HCT116 (cell line): ENCODE measurements around the gene LRRC7. TPM values are rescaled to one million over a fixed set of nuclear protein-coding genes. Genes with fewer than 3 reads are reported as not detected.

Source experiments
- ATAC-seq: fragments of 200-7000 bp; cut with Tn5 transposase; 2 replicates; pipeline ENCODE4 v1.9.1; 2020; ENCODE audit warnings: mild to moderate bottlenecking, moderate library complexity
- BruUV-seq: library from RNA; stranded (reverse); fragments of 400-500 nt; replicated peaks from 2 replicates; lab custom pipeline; 2021; lab: Mats Ljungman, UMichigan
- CTCF ChIA-PET: fragments of 300-600 bp; sonication (Branson Sonifier 250); formaldehyde crosslinking; loops from one replicate; lab custom pipeline; 2021; ENCODE audit warnings: antibody characterized with exemption; lab: Charles Lee
- POLR2A ChIA-PET: fragments of 300-600, 350-600 bp; sonication (Branson Sonifier 250); formaldehyde crosslinking; loops from one replicate; lab custom pipeline; 2021; ENCODE audit warnings: antibody characterized with exemption; lab: Charles Lee
- RAD21 ChIA-PET, 2 experiments: fragments of 300-600 bp; sonication (Branson Sonifier 250); formaldehyde crosslinking; loops; one replicate each; lab custom pipeline; 2023; ENCODE audit warnings: low total read pairs in 2 of 2; ENCODE audit not compliant: uncharacterized antibody in 2 of 2, unreplicated experiment in 2 of 2, low non-redundant PET in 1 of 2; lab: Charles Lee
- DNase-seq: peaks from one replicate; pipeline ENCODE4 v3.0.0-alpha.2; 2010; ENCODE audit warnings: low read depth, low spot score
- H2AFZ ChIP-seq: fragments of 200-600 bp; shearing (Covaris generic), sonication (generic); 2 replicates; pipeline ENCODE4 v1.6.1; 2017; ENCODE audit warnings: low read depth, mixed run types, mixed read lengths, antibody characterized with exemption, low read length; ENCODE audit not compliant: poor library complexity, severe bottlenecking
- H3K27ac ChIP-seq: 2 replicates; pipeline ENCODE4 v1.5.1; 2012; ENCODE audit warnings: low read depth, low read length
- H3K27me3 ChIP-seq: fragments of 200-600 bp; sonication (generic); 2 replicates; pipeline ENCODE4 v1.6.1; 2016; ENCODE audit warnings: mixed run types, low read length, mixed read lengths; ENCODE audit not compliant: insufficient read depth
- H3K36me3 ChIP-seq, 2 experiments: fragments of 200-500 bp in 1 of 2; fragments of 200-600 bp in 1 of 2; sonication (Bioruptor generic) in 1 of 2; sonication (generic) in 1 of 2; 2 replicates each; pipeline versions ENCODE4 v1.5.1 to v1.6.1; 2014 to 2016; ENCODE audit warnings: low read length in 2 of 2, inconsistent platforms in 1 of 2, mixed read lengths in 1 of 2, mixed run types in 1 of 2; ENCODE audit not compliant: insufficient read depth in 2 of 2, control insufficient read depth in 1 of 2
- H3K4me1 ChIP-seq, 2 experiments: fragments of 200-600 bp in 1 of 2; sonication (generic) in 1 of 2; 2 replicates each; pipeline versions ENCODE4 v1.5.1 to v1.6.1; 2012 to 2017; ENCODE audit warnings: low read length in 2 of 2, inconsistent platforms in 1 of 2, mild to moderate bottlenecking in 1 of 2, mixed read lengths in 1 of 2, mixed run types in 1 of 2, moderate library complexity in 1 of 2; ENCODE audit not compliant: insufficient read depth in 2 of 2, control insufficient read depth in 1 of 2
- H3K4me2 ChIP-seq: fragments of 200-600 bp; sonication (generic); 2 replicates; pipeline ENCODE4 v1.6.1; 2017; ENCODE audit warnings: mixed run types, low read length, mixed read lengths
- H3K4me3 ChIP-seq, 2 experiments: fragments of 200-600 bp in 1 of 2; sonication (generic) in 1 of 2; replicated peaks in 1 of 2; 2 replicates each; pipeline ENCODE4 v1.5.1; 2011 to 2016; ENCODE audit warnings: low read length in 2 of 2, control low read depth in 1 of 2, low read depth in 1 of 2, mild to moderate bottlenecking in 1 of 2, mixed read lengths in 1 of 2, mixed run types in 1 of 2
- H3K79me2 ChIP-seq: fragments of 200-600 bp; sonication (generic); 2 replicates; pipeline ENCODE4 v1.6.1; 2017; ENCODE audit warnings: mild to moderate bottlenecking, mixed run types, low read length, moderate library complexity, mixed read lengths; ENCODE audit not compliant: insufficient read depth
- H3K9ac ChIP-seq: fragments of 200-600 bp; sonication (generic); 2 replicates; pipeline ENCODE4 v1.6.1; 2016; ENCODE audit warnings: low read length, mixed read lengths
- H3K9me2 ChIP-seq: fragments of 200-600 bp; sonication (generic), shearing (Covaris generic); 2 replicates; pipeline ENCODE4 v1.6.1; 2017; ENCODE audit warnings: mixed run types, mild to moderate bottlenecking, moderate library complexity; ENCODE audit not compliant: insufficient read depth
- H3K9me3 ChIP-seq, 2 experiments: fragments of 200-500 bp in 1 of 2; fragments of 200-600 bp in 1 of 2; sonication (Bioruptor generic) in 1 of 2; sonication (generic) in 1 of 2; 2 replicates each; pipeline ENCODE4 v1.6.1; 2014 to 2017; ENCODE audit warnings: low read length in 2 of 2, mixed read lengths in 2 of 2, inconsistent platforms in 1 of 2, low read depth in 1 of 2, mild to moderate bottlenecking in 1 of 2, mixed run types in 1 of 2, moderate library complexity in 1 of 2; ENCODE audit not compliant: control insufficient read depth in 1 of 2, insufficient read depth in 1 of 2
- H4K20me1 ChIP-seq: fragments of 200-600 bp; sonication (generic), shearing (Covaris generic); 2 replicates; pipeline ENCODE4 v1.6.1; 2017; ENCODE audit warnings: mixed run types, mild to moderate bottlenecking, moderate library complexity; ENCODE audit not compliant: insufficient read depth
- EGR1 ChIP-seq: IDR thresholded peaks from 2 replicates; pipeline ENCODE4 v1.6.1; 2012; ENCODE audit warnings: low read depth
- EZH2 ChIP-seq: fragments of 200-600 bp; sonication (generic); IDR thresholded peaks from 2 replicates; pipeline ENCODE4 v1.6.1; 2017; ENCODE audit warnings: antibody characterized with exemption, mixed run types
- POLR2A ChIP-seq: IDR thresholded peaks from 2 replicates; pipeline ENCODE4 v1.7.0; 2011; ENCODE audit warnings: borderline replicate concordance; ENCODE audit not compliant: insufficient read depth, insufficient read length; ENCODE audit errors: extremely low read depth
- POLR2AphosphoS5 ChIP-seq: IDR thresholded peaks from 2 replicates; pipeline ENCODE4 v1.6.1; 2011; ENCODE audit warnings: mild to moderate bottlenecking, low read depth, low read length, moderate library complexity
- SRF ChIP-seq: IDR thresholded peaks from 2 replicates; pipeline ENCODE4 v1.6.1; 2012; ENCODE audit warnings: low read depth
- ZNF274 ChIP-seq: fragments of 200-500 bp; sonication (Bioruptor generic); IDR thresholded peaks from 2 replicates; pipeline ENCODE4 v1.6.1; 2014; ENCODE audit warnings: mild to moderate bottlenecking, low read depth, low read length, inconsistent platforms
- intact Hi-C: fragments of 100-400 bp; cut with micrococcal nuclease; formaldehyde crosslinking; loops from 2 replicates; pipeline ENCODE4 v1.10.0; 2022
- total RNA-seq: library from RNA; stranded (reverse); gene quantifications from one replicate; pipeline ENCODE4 v1.2.1, GENCODE V29; 2021; ENCODE audit not compliant: unreplicated experiment
- TF ChIP-seq, protein P1 (sequence below): IDR thresholded peaks from 2 replicates; pipeline ENCODE4 v1.6.1; 2011; ENCODE audit warnings: mild to moderate bottlenecking, low read length, moderate library complexity; ENCODE audit not compliant: insufficient replicate concordance; ENCODE audit errors: extremely low read depth
- TF ChIP-seq, protein P2 (sequence below): IDR thresholded peaks from 2 replicates; pipeline ENCODE4 v1.6.1; 2012

Gene LRRC7
- total RNA-seq, 1 experiment from 2014 or later, result not detected

- no TSS peak for BruUV-seq
- ATAC-seq (no peak), DNase-seq (no peak)
- RAD21 ChIA-PET, result no interaction called here
- no peak overlapping the region for H3K4me2 ChIP-seq
- H3K79me2 ChIP-seq, result no peaks in the 10 kb centered on the region
- H4K20me1 ChIP-seq, result no peaks in the 10 kb centered on the region
- intact Hi-C loops, result no loop called here
- POLR2A ChIA-PET, result no interaction called here
- H3K9me3 ChIP-seq, result no peaks in the 10 kb centered on the region
- peaks cover 40% of the 10 kb centered on the region for H3K27me3 ChIP-seq
- CTCF ChIA-PET, result no interaction called here
- H3K9ac ChIP-seq, result no peak overlapping the region
- no peaks in the 10 kb centered on the region for H3K36me3 ChIP-seq
- H3K27ac ChIP-seq, result no peak overlapping the region
- no peaks in the 10 kb centered on the region for H3K9me2 ChIP-seq
- TF ChIP-seq EGR1 (no peak), SRF (no peak), POLR2AphosphoS5 (no peak)
- H3K4me1 ChIP-seq, result no peaks in the 10 kb centered on the region
- no peak overlapping the region for H2AFZ ChIP-seq
- no peak overlapping the region for H3K4me3 ChIP-seq
These were observed 525.7 kb downstream of the LRRC7 start for GRCh38 chr1:70093250-70093975.

- intact Hi-C loops, result no loop called here
- BruUV-seq, result no TSS peak
- ChIA-PET CTCF (no interaction called here), POLR2A (no interaction called here)
- Histone ChIP-seq H3K36me3 (no peaks in the 10 kb centered on the region), H3K9me2 (no peaks in the 10 kb centered on the region), H3K9me3 (no peaks in the 10 kb centered on the region), H3K27ac (no peak overlapping the region), H3K79me2 (no peaks in the 10 kb centered on the region), H4K20me1 (no peaks in the 10 kb centered on the region), H3K9ac (no peak overlapping the region), H2AFZ (no peak overlapping the region), H3K27me3 (peaks cover 37% of the 10 kb centered on the region), H3K4me2 (no peak overlapping the region), H3K4me1 (no peaks in the 10 kb centered on the region), H3K4me3 (no peak overlapping the region)
- DNase-seq, result no peak
- no peak for ATAC-seq
- TF ChIP-seq POLR2AphosphoS5 (no peak), ZNF274 (no peak), POLR2A (no peak), EZH2 (no peak)
- TF ChIP-seq, protein P1, sequence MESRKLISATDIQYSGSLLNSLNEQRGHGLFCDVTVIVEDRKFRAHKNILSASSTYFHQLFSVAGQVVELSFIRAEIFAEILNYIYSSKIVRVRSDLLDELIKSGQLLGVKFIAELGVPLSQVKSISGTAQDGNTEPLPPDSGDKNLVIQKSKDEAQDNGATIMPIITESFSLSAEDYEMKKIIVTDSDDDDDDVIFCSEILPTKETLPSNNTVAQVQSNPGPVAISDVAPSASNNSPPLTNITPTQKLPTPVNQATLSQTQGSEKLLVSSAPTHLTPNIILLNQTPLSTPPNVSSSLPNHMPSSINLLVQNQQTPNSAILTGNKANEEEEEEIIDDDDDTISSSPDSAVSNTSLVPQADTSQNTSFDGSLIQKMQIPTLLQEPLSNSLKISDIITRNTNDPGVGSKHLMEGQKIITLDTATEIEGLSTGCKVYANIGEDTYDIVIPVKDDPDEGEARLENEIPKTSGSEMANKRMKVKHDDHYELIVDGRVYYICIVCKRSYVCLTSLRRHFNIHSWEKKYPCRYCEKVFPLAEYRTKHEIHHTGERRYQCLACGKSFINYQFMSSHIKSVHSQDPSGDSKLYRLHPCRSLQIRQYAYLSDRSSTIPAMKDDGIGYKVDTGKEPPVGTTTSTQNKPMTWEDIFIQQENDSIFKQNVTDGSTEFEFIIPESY, result no peak
- TF ChIP-seq, protein P2, sequence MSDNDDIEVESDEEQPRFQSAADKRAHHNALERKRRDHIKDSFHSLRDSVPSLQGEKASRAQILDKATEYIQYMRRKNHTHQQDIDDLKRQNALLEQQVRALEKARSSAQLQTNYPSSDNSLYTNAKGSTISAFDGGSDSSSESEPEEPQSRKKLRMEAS, result no peak
- TF ChIP-seq, all 23 proteins: peak for 0
- RAD21 ChIA-PET, result no interaction called here
These were observed 533.5 kb downstream of the LRRC7 start for GRCh38 chr1:70101231-70101630.
